ENCODE results near the gene KNDC1.

GRCh38 chr10:133116455-133116854, 43.6 kb upstream of the KNDC1 start:
- no peak for TF ChIP-seq POLR2A (IDR thresholded peaks at IDR 0.05)
- TF ChIP-seq CTCF (IDR thresholded peaks at IDR 0.05) = no peak

Data from adrenal gland (tissue), 5 donors.